ENCODE measurements around the gene EPSTI1.

EPSTI1 gene

GRCh38 chr13:42847891-42848663, 144.0 kb downstream of the EPSTI1 start:
- Mint-ChIP-seq H3K4me3 (no peak overlapping the region), H3K4me1 (ENCODE audit: low read depth) (no peaks in the 10 kb centered on the region), H3K9me3 (no peaks in the 10 kb centered on the region), H3K36me3 (ENCODE audit: low read depth) (no peaks in the 10 kb centered on the region), H3K27ac (no peak overlapping the region), H3K27me3 (ENCODE audit: low read depth) (peaks cover 16% of the 10 kb centered on the region)

GRCh38 chr13:42836930-42837690, 154.9 kb downstream of the EPSTI1 start:
- Mint-ChIP-seq H3K27me3 (ENCODE audit: low read depth) (peaks cover 4% of the 10 kb centered on the region), H3K4me3 (no peak overlapping the region), H3K9me3 (no peaks in the 10 kb centered on the region), H3K27ac (no peak overlapping the region), H3K36me3 (ENCODE audit: low read depth) (no peaks in the 10 kb centered on the region), H3K4me1 (ENCODE audit: low read depth) (peaks cover 8% of the 10 kb centered on the region)
